K562 (cell line): ENCODE measurements around the gene STT3B. TPM values are rescaled to one million over a fixed set of nuclear protein-coding genes. Genes with fewer than 3 reads are reported as not detected.

ENCODE experiments used
- ARID1B ChIP-seq: fragments of 450-650 bp; IDR thresholded peaks from 2 replicates; pipeline ENCODE4 v1.6.1; 2016; ENCODE audit warnings: antibody characterized with exemption, mild to moderate bottlenecking, inconsistent platforms
- BRCA1 ChIP-seq, 2 experiments: fragments of 450-650 bp in 1 of 2; sonication (generic) in 1 of 2; formaldehyde crosslinking in 1 of 2; IDR thresholded peaks; 2 replicates each; pipeline versions ENCODE4 v1.5.0 to v1.6.1; 2017 to 2020; ENCODE audit warnings: mild to moderate bottlenecking in 1 of 2, missing genetic modification reagents in 1 of 2
- HDGF ChIP-seq: fragments of 450-650 bp; IDR thresholded peaks from 2 replicates; pipeline ENCODE4 v1.6.1; 2016
- IFI16 ChIP-seq: fragments of 250-450 bp; sonication (Bioruptor Pico); IDR thresholded peaks from 2 replicates; pipeline ENCODE4 v2.1.2; 2022; ENCODE audit warnings: mild to moderate bottlenecking, inconsistent platforms
- KAT7 ChIP-seq: sonication (generic); formaldehyde crosslinking; IDR thresholded peaks from 2 replicates; pipeline ENCODE4 v1.8.0; 2022; ENCODE audit warnings: missing genetic modification reagents, mild to moderate bottlenecking, borderline replicate concordance
- KLF13 ChIP-seq: fragments of 450-650 bp; IDR thresholded peaks from 2 replicates; pipeline ENCODE4 v1.6.1; 2016; ENCODE audit warnings: missing genetic modification characterization, low read depth, mild to moderate bottlenecking, missing compliant biosample characterization, moderate library complexity, borderline replicate concordance
- MAFK ChIP-seq: IDR thresholded peaks from 2 replicates; pipeline ENCODE4 v1.6.1; 2011; ENCODE audit warnings: low read length, improper control_type of control experiment
- MTA3 ChIP-seq: fragments of 450-650 bp; formaldehyde crosslinking; IDR thresholded peaks from 2 replicates; pipeline ENCODE4 v1.6.1; 2017; ENCODE audit warnings: mild to moderate bottlenecking, borderline replicate concordance
- NELFE ChIP-seq: IDR thresholded peaks from 2 replicates; pipeline ENCODE4 v1.6.1; 2011; ENCODE audit warnings: mild to moderate bottlenecking; ENCODE audit not compliant: insufficient read depth, insufficient read length
- NEUROD1 ChIP-seq: fragments of 150-350 bp; IDR thresholded peaks from 2 replicates; pipeline ENCODE4 v1.6.1; 2014; ENCODE audit warnings: borderline replicate concordance, low read length, low read depth; ENCODE audit not compliant: partially characterized antibody
- PHB ChIP-seq: fragments of 250-450 bp; sonication (Bioruptor Pico); IDR thresholded peaks from 2 replicates; pipeline ENCODE4 v1.5.0; 2021
- POLR3G ChIP-seq: IDR thresholded peaks from 2 replicates; pipeline ENCODE4 v1.6.1; 2011; ENCODE audit not compliant: insufficient read length, insufficient replicate concordance; ENCODE audit errors: extremely low read depth
- SIX5 ChIP-seq, 2 experiments: IDR thresholded peaks; 2 replicates each; pipeline ENCODE4 v1.6.1; 2011; ENCODE audit warnings: low read length in 2 of 2, borderline replicate concordance in 1 of 2, low read depth in 1 of 2, mild to moderate bottlenecking in 1 of 2, moderate library complexity in 1 of 2; ENCODE audit not compliant: insufficient read depth in 1 of 2
- SMARCC2 ChIP-seq: fragments of 450-650 bp; IDR thresholded peaks from 2 replicates; pipeline ENCODE4 v1.6.1; 2017; ENCODE audit warnings: antibody characterized with exemption, moderate library complexity, mild to moderate bottlenecking, low read depth
- TRIM24 ChIP-seq, 2 experiments: fragments of 450-650 bp; IDR thresholded peaks; 2 replicates each; pipeline ENCODE4 v1.6.1; 2016
- ZNF175 ChIP-seq: fragments of 200-800 bp; sonication (Bioruptor generic); IDR thresholded peaks from 2 replicates; pipeline ENCODE4 v1.6.1; 2016; ENCODE audit warnings: low read depth, mild to moderate bottlenecking, missing genetic modification characterization, missing compliant biosample characterization
- ZNF184 ChIP-seq: sonication (generic); formaldehyde crosslinking; IDR thresholded peaks from 2 replicates; pipeline ENCODE4 v1.5.0; 2020; ENCODE audit warnings: missing genetic modification reagents
- ZNF197 ChIP-seq: fragments of 200-800 bp; sonication (Bioruptor generic); IDR thresholded peaks from 2 replicates; pipeline ENCODE4 v1.6.1; 2016; ENCODE audit warnings: low read depth, missing genetic modification characterization, missing compliant biosample characterization
- ZNF354B ChIP-seq: fragments of 250-450 bp; sonication (Bioruptor Pico); IDR thresholded peaks from 2 replicates; pipeline ENCODE4 v1.4.0; 2020
- ZNF583 ChIP-seq: fragments of 250-450 bp; sonication (Bioruptor Pico); IDR thresholded peaks from 2 replicates; pipeline ENCODE4 v1.4.0; 2020
- polyA plus RNA-seq, 8 experiments: library from polyadenylated mRNA; depleted of rRNA in 4 of 8; stranded (reverse) in 5 of 8; unstranded in 3 of 8; fragments of >200 nt; fragmentation: Nextera tagmentation in 2 of 8; fragmentation: Illumina TruSeq in 1 of 8; extraction: Ambion mirVana in 2 of 8; extraction: Trizol in 1 of 8; gene quantifications; 2 replicates each; pipeline versions ENCODE4 v1.2.1 to v1.2.3, GENCODE V29; 2011 to 2014; ENCODE audit warnings: inconsistent platforms in 1 of 8, missing spikeins in 1 of 8
- total RNA-seq, 7 experiments: library from RNA; depleted of rRNA in 6 of 7; stranded (reverse); fragments of >200 nt in 6 of 7; fragmentation: Illumina TruSeq in 2 of 7; extraction: Trizol in 2 of 7; gene quantifications; 2 replicates each; pipeline versions ENCODE4 v1.2.1 to v1.2.3, GENCODE V29; 2011 to 2021; ENCODE audit warnings: low replicate concordance in 1 of 7
- TF ChIP-seq, protein P1 (sequence below): fragments of 450-650 bp; formaldehyde crosslinking; conservative IDR thresholded peaks from 2 replicates; pipeline ENCODE4 v1.4.0; 2022; ENCODE audit warnings: mild to moderate bottlenecking, missing genetic modification characterization
- TF ChIP-seq, protein P2 (sequence below): IDR thresholded peaks from 2 replicates; pipeline ENCODE4 v1.6.1; 2016; ENCODE audit warnings: missing genetic modification characterization, missing compliant biosample characterization
- TF ChIP-seq, protein P3 (sequence below): fragments of 450-650 bp; IDR thresholded peaks from 2 replicates; pipeline ENCODE4 v1.6.1; 2016
- TF ChIP-seq, protein P4 (sequence below): conservative IDR thresholded peaks from 2 replicates; pipeline ENCODE4 v1.6.1; 2011; ENCODE audit warnings: low read depth, mild to moderate bottlenecking, low read length; ENCODE audit not compliant: control insufficient read depth
- TF ChIP-seq, protein P5 (sequence below): fragments of 250-450 bp; sonication (Bioruptor Pico); IDR thresholded peaks from 2 replicates; pipeline ENCODE4 v1.9.0; 2021; ENCODE audit warnings: mild to moderate bottlenecking
- TF ChIP-seq, protein P6 (sequence below): fragments of 250-450 bp; sonication (Bioruptor Pico); IDR thresholded peaks from 2 replicates; pipeline ENCODE4 v1.8.0; 2021; ENCODE audit warnings: moderate library complexity, mild to moderate bottlenecking, inconsistent platforms

STT3B gene
- total and polyA plus RNA-seq, 9 of the 15 experiments (the other 6 are each of a cell fraction or from before 2014, with no cell fraction given) = 22.4 to 147 (median 100) TPM

DNA sequence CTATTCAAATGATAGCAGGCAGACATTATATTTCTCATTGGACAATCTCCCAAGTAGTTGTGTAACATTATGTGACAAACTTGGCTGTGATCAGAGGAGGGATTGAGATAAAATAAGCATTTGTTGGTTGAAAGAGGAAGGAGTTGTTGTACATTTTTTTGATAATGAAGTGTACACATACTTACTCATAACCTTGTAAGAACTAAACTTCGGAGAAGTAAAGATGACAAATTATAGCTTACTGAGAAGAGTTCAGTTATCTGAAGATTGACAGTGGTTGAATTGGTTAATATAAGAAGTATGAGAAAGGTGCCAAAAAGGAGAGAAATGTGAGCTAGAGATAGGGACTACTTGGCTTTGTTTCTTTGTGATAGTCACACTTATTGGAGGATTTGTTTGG is 32.6 kb downstream of the STT3B start (continued):
- TF ChIP-seq ZNF184 (CRISPR knock-in tag) (no peak), KAT7 (no peak), NELFE (no peak), ZNF583 (CRISPR knock-in tag) (no peak), ARID1B (peak; percentile 58; the same call in 1 of the 2 replicates), PHB (CRISPR knock-in tag) (no peak), ZNF175 (CRISPR knock-in tag) (no peak), MAFK (no peak), IFI16 (CRISPR knock-in tag) (no peak), BRCA1 (IDR thresholded peaks at IDR 0.05) (no peak), BRCA1 (CRISPR knock-in tag; IDR thresholded peaks at IDR 0.05) (no peak), NEUROD1 (no peak), SMARCC2 (no peak), MTA3 (no peak), SIX5 (IDR thresholded peaks at IDR 0.05; ENCODE audit: borderline replicate concordance in 1 of 2, insufficient read depth in 1 of 2, low read depth in 1 of 2, low read length in 2 of 2) (no peak), KLF13 (tag) (no peak), TRIM24 (IDR thresholded peaks at IDR 0.05) (no peak), POLR3G (no peak), HDGF (no peak), ZNF197 (CRISPR knock-in tag) (no peak), ZNF354B (CRISPR knock-in tag) (no peak)
- TF ChIP-seq, protein P1, sequence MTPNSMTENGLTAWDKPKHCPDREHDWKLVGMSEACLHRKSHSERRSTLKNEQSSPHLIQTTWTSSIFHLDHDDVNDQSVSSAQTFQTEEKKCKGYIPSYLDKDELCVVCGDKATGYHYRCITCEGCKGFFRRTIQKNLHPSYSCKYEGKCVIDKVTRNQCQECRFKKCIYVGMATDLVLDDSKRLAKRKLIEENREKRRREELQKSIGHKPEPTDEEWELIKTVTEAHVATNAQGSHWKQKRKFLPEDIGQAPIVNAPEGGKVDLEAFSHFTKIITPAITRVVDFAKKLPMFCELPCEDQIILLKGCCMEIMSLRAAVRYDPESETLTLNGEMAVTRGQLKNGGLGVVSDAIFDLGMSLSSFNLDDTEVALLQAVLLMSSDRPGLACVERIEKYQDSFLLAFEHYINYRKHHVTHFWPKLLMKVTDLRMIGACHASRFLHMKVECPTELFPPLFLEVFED (CRISPR knock-in tag) = no peak
- TF ChIP-seq, protein P2, sequence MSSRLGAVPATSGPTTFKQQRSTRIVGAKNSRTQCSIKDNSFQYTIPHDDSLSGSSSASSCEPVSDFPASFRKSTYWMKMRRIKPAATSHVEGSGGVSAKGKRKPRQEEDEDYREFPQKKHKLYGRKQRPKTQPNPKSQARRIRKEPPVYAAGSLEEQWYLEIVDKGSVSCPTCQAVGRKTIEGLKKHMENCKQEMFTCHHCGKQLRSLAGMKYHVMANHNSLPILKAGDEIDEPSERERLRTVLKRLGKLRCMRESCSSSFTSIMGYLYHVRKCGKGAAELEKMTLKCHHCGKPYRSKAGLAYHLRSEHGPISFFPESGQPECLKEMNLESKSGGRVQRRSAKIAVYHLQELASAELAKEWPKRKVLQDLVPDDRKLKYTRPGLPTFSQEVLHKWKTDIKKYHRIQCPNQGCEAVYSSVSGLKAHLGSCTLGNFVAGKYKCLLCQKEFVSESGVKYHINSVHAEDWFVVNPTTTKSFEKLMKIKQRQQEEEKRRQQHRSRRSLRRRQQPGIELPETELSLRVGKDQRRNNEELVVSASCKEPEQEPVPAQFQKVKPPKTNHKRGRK = no peak
- TF ChIP-seq, protein P3, sequence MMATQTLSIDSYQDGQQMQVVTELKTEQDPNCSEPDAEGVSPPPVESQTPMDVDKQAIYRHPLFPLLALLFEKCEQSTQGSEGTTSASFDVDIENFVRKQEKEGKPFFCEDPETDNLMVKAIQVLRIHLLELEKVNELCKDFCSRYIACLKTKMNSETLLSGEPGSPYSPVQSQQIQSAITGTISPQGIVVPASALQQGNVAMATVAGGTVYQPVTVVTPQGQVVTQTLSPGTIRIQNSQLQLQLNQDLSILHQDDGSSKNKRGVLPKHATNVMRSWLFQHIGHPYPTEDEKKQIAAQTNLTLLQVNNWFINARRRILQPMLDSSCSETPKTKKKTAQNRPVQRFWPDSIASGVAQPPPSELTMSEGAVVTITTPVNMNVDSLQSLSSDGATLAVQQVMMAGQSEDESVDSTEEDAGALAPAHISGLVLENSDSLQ = peak; percentile 60
- TF ChIP-seq, protein P4, sequence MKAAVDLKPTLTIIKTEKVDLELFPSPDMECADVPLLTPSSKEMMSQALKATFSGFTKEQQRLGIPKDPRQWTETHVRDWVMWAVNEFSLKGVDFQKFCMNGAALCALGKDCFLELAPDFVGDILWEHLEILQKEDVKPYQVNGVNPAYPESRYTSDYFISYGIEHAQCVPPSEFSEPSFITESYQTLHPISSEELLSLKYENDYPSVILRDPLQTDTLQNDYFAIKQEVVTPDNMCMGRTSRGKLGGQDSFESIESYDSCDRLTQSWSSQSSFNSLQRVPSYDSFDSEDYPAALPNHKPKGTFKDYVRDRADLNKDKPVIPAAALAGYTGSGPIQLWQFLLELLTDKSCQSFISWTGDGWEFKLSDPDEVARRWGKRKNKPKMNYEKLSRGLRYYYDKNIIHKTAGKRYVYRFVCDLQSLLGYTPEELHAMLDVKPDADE = no peak
- TF ChIP-seq, protein P5, sequence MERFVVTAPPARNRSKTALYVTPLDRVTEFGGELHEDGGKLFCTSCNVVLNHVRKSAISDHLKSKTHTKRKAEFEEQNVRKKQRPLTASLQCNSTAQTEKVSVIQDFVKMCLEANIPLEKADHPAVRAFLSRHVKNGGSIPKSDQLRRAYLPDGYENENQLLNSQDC (CRISPR knock-in tag) = no peak
- TF ChIP-seq, protein P6, sequence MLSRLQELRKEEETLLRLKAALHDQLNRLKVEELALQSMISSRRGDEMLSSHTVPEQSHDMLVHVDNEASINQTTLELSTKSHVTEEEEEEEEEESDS (CRISPR knock-in tag) = no peak
